Activated CD4-positive, alpha-beta T cell treated with anti-CD3 and anti-CD28 coated beads, Interleukin-10, Interleukin-2, amounts not matched to agents 100 ng/mL and 50 ng/mL, durations not matched to agents 16 hours and 8 hours (primary cell): ENCODE data around the gene DOCK2.

Experiments
- DNase-seq: peaks from one replicate; pipeline ENCODE4 v3.0.0-alpha.2; 2020

DOCK2 gene

GRCh38 chr5:169956126-169956525 lies 319.1 kb downstream of the DOCK2 start:
- DNase-seq: no peak

GRCh38 chr5:169956756-169957155 lies 319.7 kb downstream of the DOCK2 start:
- no peak for DNase-seq

DNA sequence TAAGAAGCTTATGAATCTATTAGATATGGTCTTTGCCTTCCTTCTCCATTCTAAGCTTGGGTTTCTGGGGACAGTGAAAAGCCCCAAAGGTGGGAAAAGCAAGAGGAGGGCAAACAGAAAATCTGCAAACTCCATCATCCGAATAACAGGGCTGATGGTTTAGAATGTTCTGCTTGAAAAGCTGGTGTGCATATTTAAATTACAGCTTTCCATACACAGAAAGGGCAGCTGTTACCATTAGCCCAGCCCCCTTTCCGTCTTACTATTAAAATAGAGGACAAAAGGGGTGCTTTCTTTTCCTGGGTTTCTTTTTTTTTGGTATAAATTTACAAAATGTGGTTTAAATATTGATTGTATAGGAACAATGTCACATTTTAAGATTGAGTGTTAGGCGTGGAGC lies 321.2 kb downstream of the DOCK2 start:
- DNase-seq: no peak

GRCh38 chr5:169960659-169961058 lies 323.6 kb downstream of the DOCK2 start:
- DNase-seq: no peak

GRCh38 chr5:169964246-169964645 lies 327.2 kb downstream of the DOCK2 start:
- no peak for DNase-seq

- DNase-seq: no peak
Measured at GRCh38 chr5:169970339-169970738, 333.3 kb downstream of the DOCK2 start.

DNA sequence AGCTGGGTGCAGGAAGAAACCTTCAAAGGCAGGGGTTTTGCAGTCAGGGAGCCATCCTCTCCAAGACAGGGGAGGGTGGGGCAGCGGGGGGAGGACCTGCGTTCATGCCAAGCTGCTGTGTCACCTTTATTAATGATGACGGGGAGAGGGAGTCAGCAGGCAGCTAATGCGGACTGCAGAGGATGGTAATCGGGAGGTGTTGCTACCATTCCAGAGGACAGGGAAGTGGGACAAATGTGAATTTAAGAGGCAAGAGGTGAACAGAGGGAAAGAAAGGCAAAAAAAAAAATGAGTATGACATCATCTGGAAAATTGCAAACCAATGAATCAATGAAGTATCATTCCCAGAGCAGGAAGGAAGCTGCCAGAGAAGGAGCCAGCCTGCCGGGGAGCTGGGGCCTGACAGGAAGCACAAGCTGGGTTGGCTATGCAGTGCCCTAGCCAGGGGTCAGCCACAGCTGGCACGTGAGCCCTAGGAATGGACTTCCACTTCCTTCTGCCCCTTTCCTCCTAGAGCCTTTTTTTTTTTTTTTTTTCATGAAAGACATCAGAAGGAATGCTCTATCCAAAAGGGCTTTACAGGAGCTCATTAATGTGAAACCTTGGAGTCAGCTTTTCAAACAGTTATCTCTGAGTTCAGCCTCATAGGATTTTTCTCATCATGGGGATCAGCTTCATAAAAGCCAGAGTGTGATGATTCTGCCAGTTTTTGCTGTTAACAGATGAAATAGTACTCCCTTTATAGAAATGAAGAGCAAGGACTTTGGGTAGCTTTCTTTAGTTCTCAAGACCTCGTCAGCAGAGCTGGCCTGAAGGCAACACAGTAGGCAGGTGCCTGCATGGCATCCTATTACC lies 334.1 kb downstream of the DOCK2 start:
- no peak for DNase-seq

DNA sequence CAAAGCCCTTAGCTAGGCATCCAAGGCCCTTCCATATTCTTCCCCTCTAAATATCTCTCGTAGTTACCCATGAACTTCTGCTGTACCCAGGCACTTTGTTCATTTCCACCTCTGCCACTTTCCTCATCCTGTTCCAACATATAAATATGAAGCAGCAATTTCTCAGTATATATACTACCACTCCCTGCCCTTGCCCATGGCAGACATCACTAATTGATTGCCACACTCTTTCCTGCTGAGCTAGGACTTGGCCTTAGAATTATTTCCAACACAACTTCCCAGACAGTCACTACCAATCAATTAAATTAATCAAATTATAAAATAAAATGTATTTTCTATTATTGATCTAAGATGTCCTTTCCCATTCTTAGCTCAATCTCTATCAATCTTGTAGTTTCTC lies 334.7 kb downstream of the DOCK2 start:
- DNase-seq: no peak

- DNase-seq: no peak
Measured at GRCh38 chr5:169973056-169973455, 336.0 kb downstream of the DOCK2 start.

- no peak for DNase-seq
Measured at GRCh38 chr5:169974121-169974770, 337.2 kb downstream of the DOCK2 start.

DNA sequence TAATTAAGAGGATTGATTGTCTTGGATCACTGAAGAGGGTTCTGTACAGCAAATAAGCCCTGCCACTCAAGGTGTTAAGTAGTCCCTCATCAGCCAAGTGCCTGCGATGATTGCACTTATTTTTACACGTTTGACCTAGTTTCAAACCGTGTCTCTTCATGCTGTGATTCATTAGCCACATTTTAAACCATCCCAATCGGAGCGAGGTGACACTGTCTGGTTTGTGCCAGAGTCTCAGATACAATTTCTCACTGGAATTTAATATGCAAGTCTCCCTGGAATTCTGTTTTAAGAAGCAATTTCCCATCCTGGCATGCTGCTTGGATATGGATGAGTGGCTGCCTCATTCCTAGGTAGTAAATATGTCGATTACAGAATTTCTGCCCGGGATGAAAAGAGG lies 341.6 kb downstream of the DOCK2 start:
- no peak for DNase-seq

GRCh38 chr5:169979871-169980270 lies 342.8 kb downstream of the DOCK2 start:
- no peak for DNase-seq

- DNase-seq: peak; percentile 17
Measured at GRCh38 chr5:169980418-169981053, 343.5 kb downstream of the DOCK2 start, which contains the start of gene INSYN2B. INSYN2B (minus strand) TSS chr5:169980495; CDS start chr5:169883898, 96,597 bp downstream.

- DNase-seq: no peak
Measured at GRCh38 chr5:169988206-169988605, 351.1 kb downstream of the DOCK2 start.

DNA sequence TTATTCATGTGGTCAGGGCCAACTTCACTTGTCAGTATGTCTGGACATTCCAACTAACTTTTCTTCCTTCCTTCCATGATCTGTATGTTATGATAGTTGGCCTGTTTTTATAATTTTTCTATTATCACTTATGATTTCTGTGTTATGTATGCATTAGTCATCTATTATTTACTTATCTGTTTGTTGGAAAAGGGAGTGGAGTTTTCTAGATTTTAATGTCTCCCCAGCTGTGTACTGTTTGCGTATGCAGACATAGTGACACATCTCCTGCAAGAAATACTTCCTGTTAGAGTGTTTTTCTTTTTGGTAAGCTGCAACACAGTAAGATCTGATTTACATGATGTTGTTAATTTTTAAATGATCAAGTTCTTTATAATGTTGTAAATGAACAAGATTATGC lies 351.9 kb downstream of the DOCK2 start:
- DNase-seq: no peak

GRCh38 chr5:169989365-169989764 lies 352.3 kb downstream of the DOCK2 start:
- DNase-seq: no peak

GRCh38 chr5:169991115-169991869 lies 354.2 kb downstream of the DOCK2 start:
- no peak for DNase-seq

GRCh38 chr5:169992789-169993484 lies 355.9 kb downstream of the DOCK2 start:
- no peak for DNase-seq

GRCh38 chr5:169993485-169993790 lies 356.4 kb downstream of the DOCK2 start:
- DNase-seq: no peak

DNA sequence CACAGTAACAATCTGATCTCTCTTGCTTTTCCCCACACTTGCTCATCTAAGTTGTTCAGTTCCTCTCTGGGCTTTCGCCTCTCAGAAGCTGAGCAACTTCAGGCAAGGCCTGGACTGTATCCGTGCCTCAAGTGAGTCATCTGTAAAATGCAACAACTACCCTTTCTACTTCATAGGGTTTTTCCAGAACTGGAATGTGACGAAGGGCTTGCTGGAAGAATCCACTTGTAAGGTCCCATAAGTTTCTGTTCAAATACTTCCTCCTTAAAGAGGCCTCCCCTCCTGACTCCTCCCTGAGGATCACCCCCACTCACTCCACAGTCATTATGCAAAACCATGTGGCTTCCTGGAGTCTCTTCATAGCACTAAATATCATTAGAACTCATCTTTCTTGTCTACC lies 360.7 kb downstream of the DOCK2 start:
- no peak for DNase-seq

DNA sequence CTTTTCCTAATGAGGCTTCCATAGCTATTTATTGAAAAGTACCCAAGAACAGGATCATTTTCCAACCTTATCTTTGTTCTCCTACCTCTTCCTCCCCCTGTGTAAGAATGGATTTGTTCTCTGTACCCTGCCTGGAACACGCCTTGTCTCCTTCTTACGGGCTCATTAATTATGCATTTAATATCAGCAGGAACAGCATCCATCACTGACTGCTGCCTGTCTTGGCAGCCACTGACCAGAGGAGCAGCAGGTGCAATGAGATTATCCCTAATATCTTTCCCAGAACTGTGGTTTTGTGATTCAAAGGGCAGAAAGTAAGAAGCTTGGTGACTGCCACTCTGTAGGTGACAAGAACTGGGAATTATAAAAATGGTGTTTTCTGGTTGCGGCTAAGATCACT lies 362.5 kb downstream of the DOCK2 start:
- DNase-seq: no peak

DNA sequence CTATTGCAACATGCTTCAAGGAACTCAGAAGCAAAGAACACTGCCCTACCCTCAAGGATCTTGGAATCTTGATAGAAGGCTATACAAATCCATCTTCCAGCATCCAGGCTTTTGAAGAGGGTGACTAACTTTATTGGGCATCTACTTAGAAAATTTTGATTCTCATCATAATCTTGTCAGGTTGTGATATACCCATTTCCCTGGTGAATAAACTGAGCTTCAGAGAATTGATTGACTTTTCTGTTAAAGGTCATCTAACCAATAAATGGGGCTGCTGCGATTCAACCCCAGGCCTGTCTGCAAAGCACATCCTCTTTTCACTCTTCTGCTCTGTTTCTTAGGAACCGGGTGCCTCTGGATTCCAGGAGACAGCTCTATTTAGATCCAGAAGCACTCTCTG lies 363.1 kb downstream of the DOCK2 start:
- DNase-seq: no peak

- DNase-seq: no peak
Measured at GRCh38 chr5:170006021-170006420, 368.9 kb downstream of the DOCK2 start.
